ENCODE measurements around the gene LGR6.

The LGR6 gene

GRCh38 chr1:202272103-202272845, 78.7 kb downstream of the LGR6 start:
- no peak for DNase-seq (ENCODE audit: low read depth)
- no peak overlapping the region for H3K4me3 ChIP-seq (ENCODE audit: low read length)
- no peak for TF ChIP-seq CTCF (conservative IDR thresholded peaks at IDR 0.05; ENCODE audit: low read length)

- no peak for DNase-seq (ENCODE audit: low read depth)
- TF ChIP-seq CTCF (conservative IDR thresholded peaks at IDR 0.05; ENCODE audit: low read length), result peak; percentile 55
- H3K4me3 ChIP-seq (ENCODE audit: low read length), result no peak overlapping the region
These were observed 81.0 kb downstream of the LGR6 start for GRCh38 chr1:202274611-202275010.

- no peak for DNase-seq (ENCODE audit: low read depth)
- no peak for TF ChIP-seq CTCF (conservative IDR thresholded peaks at IDR 0.05; ENCODE audit: low read length)
These were observed 81.6 kb downstream of the LGR6 start for GRCh38 chr1:202275061-202275770.

GRCh38 chr1:202276081-202276715, 82.6 kb downstream of the LGR6 start:
- DNase-seq (ENCODE audit: low read depth), result no peak
- TF ChIP-seq CTCF (conservative IDR thresholded peaks at IDR 0.05; ENCODE audit: low read length), result no peak
- no peak overlapping the region for H3K4me3 ChIP-seq (ENCODE audit: low read length)

More at GRCh38 chr1:202275061-202275770, 81.6 kb downstream of the LGR6 start:
- no peak overlapping the region for H3K4me3 ChIP-seq (ENCODE audit: low read length)

GRCh38 chr1:202276920-202277319, 83.3 kb downstream of the LGR6 start:
- TF ChIP-seq CTCF (conservative IDR thresholded peaks at IDR 0.05; ENCODE audit: low read length), result no peak
- H3K4me3 ChIP-seq (ENCODE audit: low read length), result no peak overlapping the region
- no peak for DNase-seq (ENCODE audit: low read depth)

- H3K4me3 ChIP-seq (ENCODE audit: low read length), result no peak overlapping the region
- TF ChIP-seq CTCF (conservative IDR thresholded peaks at IDR 0.05; ENCODE audit: low read length), result no peak
- no peak for DNase-seq (ENCODE audit: low read depth)
These were observed 85.2 kb downstream of the LGR6 start for GRCh38 chr1:202278751-202279150.

All from AG10803 (cell line).